GM21381 (cell line): Measurements from ENCODE around the gene SLC30A9.

Experiments
- ATAC-seq: cut with Tn5 transposase; IDR thresholded peaks from one replicate; pipeline ENCODE4 v1.9.1; 2021; ENCODE audit warnings: mild to moderate bottlenecking, moderate library complexity; ENCODE audit not compliant: unreplicated experiment

SLC30A9 gene

GRCh38 chr4:41998019-41998418 lies 7.7 kb downstream of the SLC30A9 start:
- no peak for ATAC-seq

GRCh38 chr4:41999321-41999720 lies 9.0 kb downstream of the SLC30A9 start:
- ATAC-seq = no peak

GRCh38 chr4:42008011-42008786 lies 17.9 kb downstream of the SLC30A9 start:
- ATAC-seq = no peak

GRCh38 chr4:42015438-42015837 lies 25.1 kb downstream of the SLC30A9 start:
- no peak for ATAC-seq

GRCh38 chr4:42018451-42018850 lies 28.1 kb downstream of the SLC30A9 start:
- no peak for ATAC-seq

GRCh38 chr4:42048394-42048793 lies 58.1 kb downstream of the SLC30A9 start:
- ATAC-seq = no peak

- ATAC-seq = no peak
These were observed 60.4 kb downstream of the SLC30A9 start for GRCh38 chr4:42050516-42051249.

GRCh38 chr4:42066402-42066801 lies 76.1 kb downstream of the SLC30A9 start:
- no peak for ATAC-seq

GRCh38 chr4:42067264-42067663 lies 76.9 kb downstream of the SLC30A9 start:
- ATAC-seq = no peak

GRCh38 chr4:42070463-42070862 lies 80.1 kb downstream of the SLC30A9 start:
- no peak for ATAC-seq

GRCh38 chr4:42074294-42074693 lies 84.0 kb downstream of the SLC30A9 start:
- no peak for ATAC-seq

- ATAC-seq = peak; percentile 81
These were observed 88.0 kb downstream of the SLC30A9 start for GRCh38 chr4:42078184-42078801.

GRCh38 chr4:42080306-42080705 lies 90.0 kb downstream of the SLC30A9 start:
- ATAC-seq = peak; percentile 46

- ATAC-seq = no peak
These were observed 93.5 kb downstream of the SLC30A9 start for GRCh38 chr4:42083816-42084215.

- no peak for ATAC-seq
These were observed 98.1 kb downstream of the SLC30A9 start for GRCh38 chr4:42088386-42088785.

GRCh38 chr4:42101446-42101975 lies 111.2 kb downstream of the SLC30A9 start:
- ATAC-seq = no peak

- no peak for ATAC-seq
These were observed 114.2 kb downstream of the SLC30A9 start for GRCh38 chr4:42104521-42104920.

- no peak for ATAC-seq
These were observed 122.5 kb downstream of the SLC30A9 start for GRCh38 chr4:42112846-42113245.

- no peak for ATAC-seq
These were observed 129.6 kb downstream of the SLC30A9 start for GRCh38 chr4:42119886-42120285.

GRCh38 chr4:42122237-42122636 lies 131.9 kb downstream of the SLC30A9 start:
- no peak for ATAC-seq

- ATAC-seq = no peak
These were observed 132.8 kb downstream of the SLC30A9 start for GRCh38 chr4:42123071-42123644.
